Thoracic aorta (tissue), 2 donors: ENCODE results near the gene FGFBP3. TPM values are rescaled to one million over a fixed set of nuclear protein-coding genes. Genes with fewer than 3 reads are reported as not detected.

Experiments used
- ATAC-seq: fragments of 150-250 bp; one replicate; pipeline ENCODE4 v1.8.0; 2017; ENCODE audit warnings: low read depth; ENCODE audit not compliant: insufficient number of reproducible peaks, low FRiP score
- DNase-seq: peaks from one replicate; pipeline ENCODE4 v3.0.0-alpha.2; 2020; ENCODE audit warnings: low spot score
- H3K27ac ChIP-seq, 2 donors: fragments of 200-600 bp; sonication (generic); 1 replicate in 1 of 2; 2 replicates in 1 of 2; pipeline ENCODE4 v1.5.1; 2016; ENCODE audit warnings: mild to moderate bottlenecking in 2 of 2, moderate library complexity in 2 of 2
- H3K27me3 ChIP-seq: fragments of 200-600 bp; sonication (generic); replicated peaks from 2 replicates; pipeline ENCODE4 v1.6.0; 2016; ENCODE audit warnings: mild to moderate bottlenecking; ENCODE audit not compliant: insufficient read depth
- H3K36me3 ChIP-seq: fragments of 200-600 bp; sonication (generic); one replicate; pipeline ENCODE4 v1.5.1; 2016
- H3K4me1 ChIP-seq, 2 donors: fragments of 200-600 bp; sonication (generic); 1 replicate in 1 of 2; 2 replicates in 1 of 2; pipeline versions ENCODE4 v1.5.1 to v1.6.0; 2016; ENCODE audit warnings: low read depth in 2 of 2, mild to moderate bottlenecking in 1 of 2; ENCODE audit not compliant: control insufficient read depth in 1 of 2
- H3K4me3 ChIP-seq: fragments of 200-600 bp; sonication (generic); 2 replicates; pipeline ENCODE4 v1.5.1; 2016; ENCODE audit warnings: mild to moderate bottlenecking
- H3K9me3 ChIP-seq: fragments of 200-600 bp; sonication (generic); 2 replicates; pipeline ENCODE4 v1.5.1; 2016
- CTCF ChIP-seq: fragments of 200-600 bp; sonication (generic); IDR thresholded peaks from one replicate; pipeline ENCODE4 v1.5.1; 2019; ENCODE audit warnings: antibody characterized with exemption
- total RNA-seq, 2 donors: library from RNA; depleted of rRNA; stranded (reverse); fragments of >200 nt; gene quantifications; one replicate each; pipeline versions ENCODE4 v1.1.0 to v1.2.3, GENCODE V29; 2016

FGFBP3 gene, protein sequence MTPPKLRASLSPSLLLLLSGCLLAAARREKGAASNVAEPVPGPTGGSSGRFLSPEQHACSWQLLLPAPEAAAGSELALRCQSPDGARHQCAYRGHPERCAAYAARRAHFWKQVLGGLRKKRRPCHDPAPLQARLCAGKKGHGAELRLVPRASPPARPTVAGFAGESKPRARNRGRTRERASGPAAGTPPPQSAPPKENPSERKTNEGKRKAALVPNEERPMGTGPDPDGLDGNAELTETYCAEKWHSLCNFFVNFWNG
- total RNA-seq: 1 to 10 TPM in 1 of 2 donors, under 1 TPM in 1; 0.81 to 2.0 TPM

- H3K27me3 ChIP-seq: no peaks in the 10 kb centered on the region
- TF ChIP-seq CTCF: no peak
- H3K4me3 ChIP-seq: peak within 1 kb of the TSS; percentile 90
- peaks cover 5 to 16% of the 10 kb centered on the region in 2 donors for H3K4me1 ChIP-seq
- ATAC-seq (no peak), DNase-seq (no peak)
- H3K9me3 ChIP-seq: no peaks in the 10 kb centered on the region
- H3K27ac ChIP-seq: peak within 1 kb of the TSS; percentile 76 to 86
- H3K36me3 ChIP-seq: no peaks in the 10 kb centered on the region
These were observed at the start of gene FGFBP3 for GRCh38 chr10:91909117-91909677. Gene FGFBP3, minus strand, starts transcription at chr10:91909486. Its CDS starts 517 bp downstream, at chr10:91908969.

GRCh38 chr10:91957091-91957490 lies 47.8 kb upstream of the FGFBP3 start:
- Histone ChIP-seq H3K4me1 (no peaks in the 10 kb centered on the region), H3K36me3 (peaks cover 49% of the 10 kb centered on the region)
- DNase-seq: no peak

GRCh38 chr10:91955114-91955513 lies 45.8 kb upstream of the FGFBP3 start:
- Histone ChIP-seq H3K4me1 (no peaks in the 10 kb centered on the region), H3K27me3 (no peaks in the 10 kb centered on the region), H3K27ac (no peak overlapping the region), H3K36me3 (peaks cover 36% of the 10 kb centered on the region), H3K4me3 (no peak overlapping the region), H3K9me3 (no peaks in the 10 kb centered on the region)
- ATAC-seq: no peak
- no peak for DNase-seq
- no peak for TF ChIP-seq CTCF

More at GRCh38 chr10:91957091-91957490, 47.8 kb upstream of the FGFBP3 start:
- Histone ChIP-seq H3K27me3 (no peaks in the 10 kb centered on the region), H3K4me3 (no peak overlapping the region), H3K9me3 (no peaks in the 10 kb centered on the region), H3K27ac (no peak overlapping the region)
- no peak for TF ChIP-seq CTCF
- ATAC-seq: no peak

DNA sequence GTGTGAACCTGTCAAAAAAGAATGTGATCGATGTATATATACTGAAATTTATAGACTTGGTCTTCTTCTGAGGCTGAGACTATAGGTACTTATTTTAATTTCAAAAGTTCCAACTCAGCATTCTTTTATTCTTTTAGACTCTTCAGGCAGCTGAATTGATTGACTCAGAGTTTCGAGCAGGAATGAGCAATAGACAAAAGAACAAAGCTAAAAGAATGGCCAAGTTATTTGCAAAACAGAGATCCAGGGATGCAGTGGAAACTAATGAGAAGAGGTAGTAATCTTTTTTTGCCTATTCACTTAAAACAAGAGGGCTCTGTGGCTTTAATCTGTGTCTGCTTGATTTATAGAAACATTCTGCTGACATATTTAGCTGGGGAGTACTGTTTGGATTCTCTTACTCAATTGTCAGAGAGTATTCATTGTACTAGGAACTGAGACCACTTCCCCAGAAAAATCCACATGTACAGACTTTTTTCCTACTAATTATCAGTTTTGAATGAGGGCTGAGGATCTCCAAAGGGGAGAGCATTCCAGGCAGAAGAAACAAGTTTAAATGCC lies 44.4 kb upstream of the FGFBP3 start:
- ATAC-seq: no peak
- peaks cover 37% of the 10 kb centered on the region for H3K36me3 ChIP-seq

More for the DNA sequence above, 44.4 kb upstream of the FGFBP3 start:
- TF ChIP-seq CTCF: no peak
- H3K27ac ChIP-seq: no peak overlapping the region
- H3K4me3 ChIP-seq: no peak overlapping the region
- no peaks in the 10 kb centered on the region for H3K27me3 ChIP-seq
- H3K9me3 ChIP-seq: no peaks in the 10 kb centered on the region
- H3K4me1 ChIP-seq: no peaks in the 10 kb centered on the region
- DNase-seq: no peak
